Measurements from ENCODE around the gene NSUN2.

Gene NSUN2

GRCh38 chr5:6601816-6602215 lies 31.0 kb downstream of the NSUN2 start:
- H3K27ac ChIP-seq (ENCODE audit: low read depth, low read length), result no peak overlapping the region
- H3K36me3 ChIP-seq (ENCODE audit: insufficient read depth, low read length), result peaks cover 70% of the 10 kb centered on the region
- no peak overlapping the region for H3K9ac ChIP-seq (ENCODE audit: low read length)
- H3K27me3 ChIP-seq (ENCODE audit: control insufficient read depth in 1 of 2, insufficient read depth in 2 of 2, low read length in 2 of 2), result no peaks in the 10 kb centered on the region
- peaks cover 9% of the 10 kb centered on the region for H3K4me1 ChIP-seq (ENCODE audit: insufficient read depth, low read length)
- H3K9me3 ChIP-seq (ENCODE audit: low read length), result no peaks in the 10 kb centered on the region
- no peak overlapping the region for H3K4me3 ChIP-seq (ENCODE audit: low read depth in 1 of 2, low read length in 2 of 2)

- Histone ChIP-seq H3K36me3 (ENCODE audit: insufficient read depth, low read length) (peaks cover 70% of the 10 kb centered on the region), H3K9me3 (ENCODE audit: low read length) (no peaks in the 10 kb centered on the region), H3K9ac (ENCODE audit: low read length) (no peak overlapping the region)
Measured at GRCh38 chr5:6601271-6601670, 31.6 kb downstream of the NSUN2 start.

GRCh38 chr5:6599739-6600138 lies 33.1 kb downstream of the NSUN2 start:
- Histone ChIP-seq H3K4me1 (ENCODE audit: insufficient read depth, low read length) (peaks cover 9% of the 10 kb centered on the region), H3K36me3 (ENCODE audit: insufficient read depth, low read length) (peaks cover 70% of the 10 kb centered on the region), H3K27me3 (ENCODE audit: control insufficient read depth in 1 of 2, insufficient read depth in 2 of 2, low read length in 2 of 2) (no peaks in the 10 kb centered on the region), H3K27ac (ENCODE audit: low read depth, low read length) (no peak overlapping the region), H3K4me3 (ENCODE audit: low read depth in 1 of 2, low read length in 2 of 2) (no peak overlapping the region), H3K9ac (ENCODE audit: low read length) (no peak overlapping the region), H3K9me3 (ENCODE audit: low read length) (no peaks in the 10 kb centered on the region)

More at GRCh38 chr5:6601271-6601670, 31.6 kb downstream of the NSUN2 start:
- Histone ChIP-seq H3K4me3 (ENCODE audit: low read depth in 1 of 2, low read length in 2 of 2) (no peak overlapping the region), H3K4me1 (ENCODE audit: insufficient read depth, low read length) (peaks cover 9% of the 10 kb centered on the region), H3K27ac (ENCODE audit: low read depth, low read length) (no peak overlapping the region), H3K27me3 (ENCODE audit: control insufficient read depth in 1 of 2, insufficient read depth in 2 of 2, low read length in 2 of 2) (no peaks in the 10 kb centered on the region)

- no peak overlapping the region for H3K9ac ChIP-seq (ENCODE audit: low read length)
- H3K27me3 ChIP-seq (ENCODE audit: control insufficient read depth in 1 of 2, insufficient read depth in 2 of 2, low read length in 2 of 2), result no peaks in the 10 kb centered on the region
- no peak overlapping the region for H3K4me3 ChIP-seq (ENCODE audit: low read depth in 1 of 2, low read length in 2 of 2)
- no peak overlapping the region for H3K27ac ChIP-seq (ENCODE audit: low read depth, low read length)
- no peaks in the 10 kb centered on the region for H3K9me3 ChIP-seq (ENCODE audit: low read length)
- H3K36me3 ChIP-seq (ENCODE audit: insufficient read depth, low read length), result peaks cover 58% of the 10 kb centered on the region
- peaks cover 9% of the 10 kb centered on the region for H3K4me1 ChIP-seq (ENCODE audit: insufficient read depth, low read length)
Measured at GRCh38 chr5:6598351-6598900, 34.4 kb downstream of the NSUN2 start.

- Histone ChIP-seq H3K9ac (ENCODE audit: low read length) (no peak overlapping the region), H3K27me3 (ENCODE audit: control insufficient read depth in 1 of 2, insufficient read depth in 2 of 2, low read length in 2 of 2) (no peaks in the 10 kb centered on the region), H3K27ac (ENCODE audit: low read depth, low read length) (no peak overlapping the region), H3K9me3 (ENCODE audit: low read length) (no peaks in the 10 kb centered on the region), H3K4me3 (ENCODE audit: low read depth in 1 of 2, low read length in 2 of 2) (no peak overlapping the region), H3K4me1 (ENCODE audit: insufficient read depth, low read length) (peaks cover 9% of the 10 kb centered on the region), H3K36me3 (ENCODE audit: insufficient read depth, low read length) (peaks cover 51% of the 10 kb centered on the region)
Measured at GRCh38 chr5:6597557-6597956, 35.3 kb downstream of the NSUN2 start.

GRCh38 chr5:6596388-6596787 lies 36.5 kb downstream of the NSUN2 start:
- peaks cover 39% of the 10 kb centered on the region for H3K36me3 ChIP-seq (ENCODE audit: insufficient read depth, low read length)
- no peak overlapping the region for H3K27ac ChIP-seq (ENCODE audit: low read depth, low read length)
- H3K27me3 ChIP-seq (ENCODE audit: control insufficient read depth in 1 of 2, insufficient read depth in 2 of 2, low read length in 2 of 2), result no peaks in the 10 kb centered on the region
- H3K9me3 ChIP-seq (ENCODE audit: low read length), result no peaks in the 10 kb centered on the region
- H3K4me3 ChIP-seq (ENCODE audit: low read depth in 1 of 2, low read length in 2 of 2), result no peak overlapping the region
- H3K4me1 ChIP-seq (ENCODE audit: insufficient read depth, low read length), result peaks cover 9% of the 10 kb centered on the region
- H3K9ac ChIP-seq (ENCODE audit: low read length), result no peak overlapping the region

- no peaks in the 10 kb centered on the region for H3K27me3 ChIP-seq (ENCODE audit: control insufficient read depth in 1 of 2, insufficient read depth in 2 of 2, low read length in 2 of 2)
- H3K4me3 ChIP-seq (ENCODE audit: low read depth in 1 of 2, low read length in 2 of 2), result no peak overlapping the region
- peaks cover 31% of the 10 kb centered on the region for H3K36me3 ChIP-seq (ENCODE audit: insufficient read depth, low read length)
- H3K9ac ChIP-seq (ENCODE audit: low read length), result no peak overlapping the region
- H3K27ac ChIP-seq (ENCODE audit: low read depth, low read length), result no peak overlapping the region
- H3K4me1 ChIP-seq (ENCODE audit: insufficient read depth, low read length), result peaks cover 9% of the 10 kb centered on the region
- no peaks in the 10 kb centered on the region for H3K9me3 ChIP-seq (ENCODE audit: low read length)
Measured at GRCh38 chr5:6595405-6595804, 37.4 kb downstream of the NSUN2 start.

GRCh38 chr5:6594066-6594465 lies 38.8 kb downstream of the NSUN2 start:
- H3K9ac ChIP-seq (ENCODE audit: low read length), result no peak overlapping the region

GRCh38 chr5:6593148-6594016 lies 39.5 kb downstream of the NSUN2 start:
- Histone ChIP-seq H3K27me3 (ENCODE audit: control insufficient read depth in 1 of 2, insufficient read depth in 2 of 2, low read length in 2 of 2) (no peaks in the 10 kb centered on the region), H3K4me1 (ENCODE audit: insufficient read depth, low read length) (peaks cover 6% of the 10 kb centered on the region), H3K36me3 (ENCODE audit: insufficient read depth, low read length) (peaks cover 16% of the 10 kb centered on the region), H3K9ac (ENCODE audit: low read length) (no peak overlapping the region), H3K9me3 (ENCODE audit: low read length) (no peaks in the 10 kb centered on the region), H3K4me3 (ENCODE audit: low read depth in 1 of 2, low read length in 2 of 2) (no peak overlapping the region), H3K27ac (ENCODE audit: low read depth, low read length) (no peak overlapping the region)

More at GRCh38 chr5:6594066-6594465, 38.8 kb downstream of the NSUN2 start:
- Histone ChIP-seq H3K36me3 (ENCODE audit: insufficient read depth, low read length) (peaks cover 22% of the 10 kb centered on the region), H3K27me3 (ENCODE audit: control insufficient read depth in 1 of 2, insufficient read depth in 2 of 2, low read length in 2 of 2) (no peaks in the 10 kb centered on the region), H3K9me3 (ENCODE audit: low read length) (no peaks in the 10 kb centered on the region), H3K4me3 (ENCODE audit: low read depth in 1 of 2, low read length in 2 of 2) (no peak overlapping the region), H3K4me1 (ENCODE audit: insufficient read depth, low read length) (peaks cover 9% of the 10 kb centered on the region), H3K27ac (ENCODE audit: low read depth, low read length) (no peak overlapping the region)

- Histone ChIP-seq H3K36me3 (ENCODE audit: insufficient read depth, low read length) (peaks cover 16% of the 10 kb centered on the region), H3K27ac (ENCODE audit: low read depth, low read length) (no peak overlapping the region), H3K4me3 (ENCODE audit: low read depth in 1 of 2, low read length in 2 of 2) (no peak overlapping the region), H3K9me3 (ENCODE audit: low read length) (no peaks in the 10 kb centered on the region), H3K27me3 (ENCODE audit: control insufficient read depth in 1 of 2, insufficient read depth in 2 of 2, low read length in 2 of 2) (no peaks in the 10 kb centered on the region), H3K9ac (ENCODE audit: low read length) (no peak overlapping the region), H3K4me1 (ENCODE audit: insufficient read depth, low read length) (no peaks in the 10 kb centered on the region)
Measured at GRCh38 chr5:6592601-6593000, 40.2 kb downstream of the NSUN2 start.

- Histone ChIP-seq H3K4me1 (ENCODE audit: insufficient read depth, low read length) (no peaks in the 10 kb centered on the region), H3K27ac (ENCODE audit: low read depth, low read length) (no peak overlapping the region)
Measured at GRCh38 chr5:6591671-6592288, 41.1 kb downstream of the NSUN2 start.

More at GRCh38 chr5:6591671-6592288, 41.1 kb downstream of the NSUN2 start:
- no peaks in the 10 kb centered on the region for H3K27me3 ChIP-seq (ENCODE audit: control insufficient read depth in 1 of 2, insufficient read depth in 2 of 2, low read length in 2 of 2)
- H3K4me3 ChIP-seq (ENCODE audit: low read depth in 1 of 2, low read length in 2 of 2), result no peak overlapping the region
- H3K36me3 ChIP-seq (ENCODE audit: insufficient read depth, low read length), result peaks cover 12% of the 10 kb centered on the region
- no peaks in the 10 kb centered on the region for H3K9me3 ChIP-seq (ENCODE audit: low read length)
- no peak overlapping the region for H3K9ac ChIP-seq (ENCODE audit: low read length)
